Superior temporal gyrus (tissue), 1 donor: ENCODE measurements around the gene PRDM15.

Experiments
- DNase-seq: peaks from one replicate; pipeline ENCODE4 v3.0.0-alpha.2; 2016; ENCODE audit errors: extremely low spot score

Gene PRDM15

DNA sequence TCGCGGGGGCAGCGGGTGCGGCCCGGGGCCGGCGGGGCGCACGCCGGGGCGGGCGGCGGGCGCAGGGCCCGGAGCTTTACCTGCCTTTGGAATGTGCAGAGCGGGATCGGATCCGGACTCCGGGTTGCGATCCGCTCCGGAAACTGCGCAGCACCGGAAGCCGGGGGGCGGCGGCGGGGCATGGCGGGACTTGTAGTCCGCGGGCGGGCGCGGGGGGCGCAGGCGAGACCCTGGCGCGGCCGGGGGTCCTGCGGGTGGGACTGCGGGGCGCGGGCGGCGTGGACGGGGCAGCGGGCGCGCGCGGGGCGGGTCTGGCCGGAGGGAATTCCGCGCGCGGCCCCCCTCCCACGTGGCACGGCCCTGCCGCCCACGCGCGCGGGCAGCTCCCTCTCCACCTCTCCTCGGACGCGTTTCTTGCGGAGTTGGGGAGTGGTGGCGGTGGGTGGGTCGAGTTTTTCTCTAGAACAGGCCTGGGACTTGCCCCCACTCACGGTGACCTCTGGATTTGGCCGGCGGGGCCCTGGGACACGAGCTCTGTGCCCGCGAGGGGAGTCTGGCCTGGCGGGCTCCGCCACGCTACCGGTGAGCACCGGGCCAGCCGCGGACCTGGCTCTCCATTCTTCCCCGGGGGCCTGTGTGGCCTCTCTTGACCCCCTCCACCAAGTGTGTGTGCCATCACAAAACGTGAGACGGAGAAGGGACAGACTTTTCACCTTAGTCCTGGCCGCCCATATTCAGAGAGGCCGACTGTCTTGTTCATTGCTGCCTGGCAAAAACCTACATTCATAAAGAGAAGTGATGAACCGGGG is at the start of gene PRDM15:
Gene PRDM15, minus strand, starts transcription at position 155 of the 809 bp plus-strand sequence. CDS start 18,981 bp downstream, outside the sequence.
- DNase-seq, result peak; percentile 71

- DNase-seq, result no peak
These were observed 49.6 kb upstream of the PRDM15 start for GRCh38 chr21:41928621-41929220.

GRCh38 chr21:41927727-41928409 is 48.7 kb upstream of the PRDM15 start:
- no peak for DNase-seq

- DNase-seq, result no peak
These were observed 47.6 kb upstream of the PRDM15 start for GRCh38 chr21:41926807-41927171.

GRCh38 chr21:41926117-41926806 is 47.1 kb upstream of the PRDM15 start:
- DNase-seq, result peak; percentile 57

GRCh38 chr21:41925767-41926116 is 46.6 kb upstream of the PRDM15 start:
- DNase-seq, result no peak

DNA sequence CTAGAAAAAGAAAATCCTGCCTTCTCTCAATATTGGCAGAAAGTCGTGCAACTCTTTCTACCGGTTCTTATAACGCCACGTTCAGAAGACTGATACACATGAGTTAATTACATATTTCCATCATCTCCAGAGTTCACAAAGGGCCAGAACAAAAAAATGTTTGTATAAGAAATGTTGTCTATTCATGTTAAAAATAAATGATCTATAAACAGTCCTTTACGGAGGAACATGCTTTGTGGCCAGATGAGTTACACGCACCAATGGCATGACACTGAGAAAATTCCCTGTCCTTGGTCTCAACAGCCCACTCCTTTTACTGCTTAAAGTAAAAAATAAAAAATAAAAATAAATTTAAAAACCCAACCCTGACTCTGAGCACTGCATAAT is 45.2 kb upstream of the PRDM15 start:
- DNase-seq, result no peak

DNA sequence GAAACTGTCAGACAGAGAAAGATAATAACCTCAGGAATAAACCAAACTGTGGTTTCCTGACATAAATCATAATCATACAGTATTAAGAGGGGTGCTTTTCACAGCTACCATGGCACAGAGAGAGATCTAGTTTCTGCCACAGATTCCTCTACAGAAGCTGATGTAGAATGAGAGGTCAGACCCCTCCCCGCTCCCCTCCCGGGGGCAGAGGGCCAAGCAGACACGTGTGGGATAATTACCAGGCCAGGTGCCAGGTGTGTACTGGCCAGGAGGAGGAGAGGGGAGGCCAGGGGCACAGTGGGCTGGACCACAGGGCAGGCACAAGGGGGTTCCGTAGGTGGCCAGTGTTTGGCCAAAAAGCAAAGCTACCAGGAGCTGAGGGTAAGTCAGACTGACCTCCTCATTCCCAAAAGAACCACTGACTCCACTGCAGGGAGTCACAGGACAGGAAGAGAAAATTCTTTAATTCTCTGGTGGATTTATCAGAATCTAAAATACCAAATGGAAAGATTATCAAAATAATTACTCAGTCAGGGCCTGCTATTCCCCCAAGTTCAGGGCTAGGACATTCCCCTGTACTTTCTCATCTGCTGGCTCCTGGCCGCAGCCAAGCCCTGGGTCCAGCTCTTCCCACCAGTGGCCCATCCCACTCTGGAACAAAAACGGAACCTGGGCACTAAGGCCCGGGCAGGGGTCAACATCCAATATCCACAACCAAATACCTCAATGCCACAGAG is 44.7 kb upstream of the PRDM15 start:
- DNase-seq, result no peak

DNA sequence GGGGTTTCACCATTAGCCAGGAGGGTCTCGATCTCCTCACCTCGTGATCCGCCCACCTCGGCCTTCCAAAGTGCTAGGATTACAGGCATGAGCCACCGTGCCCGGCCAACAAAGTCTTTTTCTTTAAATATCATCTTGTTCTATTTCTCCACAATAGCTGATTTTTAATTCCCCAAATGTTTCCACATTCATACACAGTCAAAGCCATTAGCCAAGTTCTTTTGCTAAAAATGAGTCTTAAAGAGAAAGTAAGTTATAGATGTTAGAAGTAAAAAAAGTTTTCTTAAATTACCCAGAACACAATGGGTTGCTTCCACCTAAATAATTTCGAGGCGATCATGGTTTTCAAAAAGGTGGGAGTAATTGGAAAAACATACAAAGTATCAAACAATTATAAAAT is 44.0 kb upstream of the PRDM15 start:
- no peak for DNase-seq

DNA sequence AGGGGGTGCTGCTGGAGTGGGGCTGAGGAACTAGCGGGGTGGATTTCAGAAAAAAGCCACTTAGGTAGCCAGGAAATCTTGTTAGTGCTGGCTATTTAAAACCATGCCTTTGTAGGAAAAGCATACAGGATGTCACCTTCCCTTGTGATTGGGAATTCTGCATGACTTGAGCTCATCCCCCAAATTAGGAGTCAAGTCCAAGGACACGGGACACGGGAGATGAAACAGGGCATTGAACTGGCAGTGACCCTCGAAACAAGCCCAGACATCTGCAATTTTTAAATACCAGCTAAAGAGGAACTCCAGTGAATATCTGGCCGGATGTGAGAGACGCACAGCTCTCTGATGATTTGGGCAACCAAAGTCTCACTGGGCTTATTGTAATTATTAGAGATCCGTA is 41.9 kb upstream of the PRDM15 start:
- no peak for DNase-seq

DNA sequence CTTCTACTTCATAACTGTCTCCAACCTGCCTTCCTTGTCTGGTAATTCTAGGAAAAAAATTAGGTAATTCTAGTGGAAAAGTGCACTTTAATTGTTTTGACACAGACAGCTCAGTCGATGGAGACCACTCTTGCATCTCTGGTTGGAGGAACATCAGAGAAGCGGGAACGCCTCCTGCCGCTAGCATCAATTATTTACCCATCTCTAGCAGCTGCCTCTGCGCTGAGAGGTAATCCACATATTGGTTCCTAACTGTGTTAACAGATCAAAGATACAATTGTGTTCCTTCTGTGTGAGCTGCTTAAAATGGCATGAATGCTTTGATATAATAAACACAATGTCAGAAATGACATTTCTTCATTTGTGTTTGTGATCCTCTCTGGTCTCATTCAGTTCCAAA is 41.3 kb upstream of the PRDM15 start:
- no peak for DNase-seq

DNA sequence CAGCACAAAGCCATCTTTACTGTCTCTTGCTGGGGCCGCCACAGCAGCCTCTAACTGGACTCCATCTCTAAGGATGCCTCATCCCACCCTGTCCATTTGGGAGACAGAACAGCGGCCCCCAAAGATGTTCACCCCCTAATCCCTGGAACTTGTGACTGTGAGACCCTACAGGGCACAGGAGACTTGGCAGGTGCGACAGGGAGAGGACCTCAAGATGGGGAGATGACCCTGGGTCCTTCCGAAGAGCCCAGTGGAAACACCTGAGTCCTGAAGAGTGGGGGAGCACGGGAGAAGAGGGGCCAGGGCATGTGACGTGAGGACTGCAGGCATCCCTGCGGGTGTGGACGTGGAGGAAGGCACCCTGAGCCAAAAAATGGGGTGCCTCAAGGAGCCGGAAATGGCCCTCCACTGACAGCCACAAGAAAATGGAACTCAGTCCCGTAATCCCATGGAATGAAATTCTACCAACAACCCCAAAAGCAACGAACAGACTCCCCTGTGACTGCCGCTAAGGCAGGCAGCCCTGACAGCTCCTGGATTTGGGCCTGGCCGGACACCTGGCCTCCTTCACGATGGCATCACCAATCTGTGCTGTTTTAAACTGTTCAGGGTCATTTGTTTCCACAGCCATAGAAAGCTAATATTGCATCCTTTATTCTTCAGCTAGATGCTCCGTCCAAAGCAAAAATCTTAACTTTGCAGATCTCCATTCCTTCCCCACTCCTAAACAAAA is 40.7 kb upstream of the PRDM15 start:
- DNase-seq, result no peak

GRCh38 chr21:41918561-41919358 is 39.6 kb upstream of the PRDM15 start:
- DNase-seq, result no peak

DNA sequence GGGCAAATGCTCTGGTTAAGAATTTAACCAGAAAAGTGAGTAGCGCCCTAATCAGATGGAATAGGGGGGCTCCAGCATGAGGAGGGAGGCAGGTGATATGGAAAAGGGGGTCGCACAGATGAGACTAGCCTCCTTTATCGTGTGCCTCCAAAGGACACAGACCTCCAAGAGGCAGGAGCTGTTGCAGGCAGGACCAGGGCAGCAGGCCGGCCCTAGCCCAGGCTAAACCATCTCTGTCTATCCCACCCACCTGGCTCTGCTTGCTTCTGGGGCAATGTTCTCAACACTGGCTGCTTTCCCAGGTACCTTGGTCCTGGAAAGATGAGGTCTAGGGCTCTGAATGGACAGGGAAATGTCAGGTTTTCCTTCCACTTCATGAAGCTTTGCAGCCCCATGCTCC is 38.4 kb upstream of the PRDM15 start:
- no peak for DNase-seq

GRCh38 chr21:41916888-41917433 is 37.8 kb upstream of the PRDM15 start:
- no peak for DNase-seq

DNA sequence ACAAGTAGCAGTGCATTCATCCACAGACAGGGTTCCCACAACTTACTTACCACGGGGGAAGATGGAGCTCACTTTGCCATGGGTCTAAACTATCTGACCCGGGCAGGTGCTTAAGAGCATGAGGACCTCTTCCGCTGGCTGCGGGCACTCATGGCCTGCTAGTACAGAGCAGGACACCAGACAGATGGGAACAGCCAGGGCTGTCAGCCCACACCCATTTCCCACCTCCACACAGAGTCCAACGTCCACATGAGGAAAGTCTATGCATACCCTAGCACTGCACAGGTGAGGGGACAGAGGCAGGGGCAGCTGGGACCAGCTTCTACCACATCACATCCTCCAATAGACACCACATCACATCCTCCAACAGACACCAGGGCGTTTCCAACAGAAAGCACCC is 35.8 kb upstream of the PRDM15 start:
- DNase-seq, result no peak

- DNase-seq, result no peak
These were observed 35.2 kb upstream of the PRDM15 start for GRCh38 chr21:41914358-41914757.

- no peak for DNase-seq
These were observed 34.1 kb upstream of the PRDM15 start for GRCh38 chr21:41913230-41913629.

DNA sequence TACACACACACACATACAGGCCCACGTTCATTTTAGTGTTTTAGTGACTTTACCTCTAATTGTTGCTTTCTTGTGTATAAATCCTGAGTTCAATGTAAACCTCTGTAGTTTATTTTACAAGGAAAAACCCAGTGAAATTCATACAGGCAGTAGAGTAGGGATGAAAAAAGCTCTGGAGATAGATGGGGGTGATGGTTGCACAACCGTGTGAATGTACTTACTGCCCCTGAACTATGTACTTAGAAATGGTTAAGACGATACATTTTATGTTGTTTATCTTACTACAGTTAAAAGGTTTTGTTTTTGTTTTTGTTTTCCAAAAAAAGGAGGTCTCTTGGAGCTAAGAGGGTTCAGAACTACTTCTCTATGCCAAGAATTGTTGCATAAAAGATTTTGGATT is 29.7 kb upstream of the PRDM15 start:
- DNase-seq, result no peak
